Spleen (tissue), 11 donors: ENCODE results near the gene PRPF31. TPM values are rescaled to one million over a fixed set of nuclear protein-coding genes. Genes with fewer than 3 reads are reported as not detected.
"Not testable (repeated sequence)": the region's sequence is repeated elsewhere in the genome, so short reads cannot be mapped to it uniquely, and the experiment has no call there.

Experiments
- DNase-seq: peaks from one replicate; pipeline ENCODE4 v3.0.0-alpha.2; 2020
- H3K27ac ChIP-seq, 8 donors: fragments of 200-600 bp; sonication (generic) in 7 of 8; 1 replicate in 4 of 8; 2 replicates in 4 of 8; pipeline versions ENCODE4 v1.5.0 to v1.8.0; 2016 to 2021; ENCODE audit warnings: inconsistent platforms in 4 of 8, mild to moderate bottlenecking in 4 of 8, moderate library complexity in 1 of 8
- H3K27me3 ChIP-seq, 7 donors: fragments of 200-600 bp; sonication (generic) in 6 of 7; replicated peaks in 1 of 7; 1 replicate in 4 of 7; 2 replicates in 3 of 7; pipeline versions ENCODE4 v1.5.0 to v1.8.0; 2016 to 2021; ENCODE audit warnings: inconsistent platforms in 3 of 7, mild to moderate bottlenecking in 1 of 7
- H3K36me3 ChIP-seq, 6 donors: fragments of 200-600 bp; sonication (generic) in 5 of 6; 1 replicate in 4 of 6; 2 replicates in 2 of 6; pipeline versions ENCODE4 v1.5.0 to v1.8.0; 2016 to 2021; ENCODE audit warnings: inconsistent platforms in 2 of 6
- H3K4me1 ChIP-seq, 6 donors: fragments of 200-600 bp; sonication (generic) in 5 of 6; 1 replicate in 3 of 6; 2 replicates in 3 of 6; pipeline versions ENCODE4 v1.5.0 to v1.8.0; 2016 to 2021; ENCODE audit warnings: inconsistent platforms in 3 of 6
- H3K4me3 ChIP-seq, 8 donors: fragments of 200-600 bp; sonication (generic) in 7 of 8; 1 replicate in 4 of 8; 2 replicates in 4 of 8; pipeline versions ENCODE4 v1.5.0 to v1.8.0; 2016 to 2021; ENCODE audit warnings: inconsistent platforms in 4 of 8, mild to moderate bottlenecking in 4 of 8, moderate library complexity in 2 of 8
- H3K9me3 ChIP-seq, 8 donors: fragments of 200-600 bp; sonication (generic) in 7 of 8; 1 replicate in 4 of 8; 2 replicates in 4 of 8; pipeline versions ENCODE4 v1.5.0 to v1.8.0; 2016 to 2021; ENCODE audit warnings: inconsistent platforms in 4 of 8
- POLR2A ChIP-seq, 3 donors: fragments of 450-650 bp; IDR thresholded peaks; one replicate each; pipeline ENCODE4 v1.5.1; 2017; ENCODE audit warnings: antibody characterized with exemption in 3 of 3, mild to moderate bottlenecking in 1 of 3
- POLR2AphosphoS5 ChIP-seq, 3 donors: sonication (generic); formaldehyde crosslinking; IDR thresholded peaks; one replicate each; pipeline ENCODE4 v1.5.1; 2017; ENCODE audit warnings: antibody characterized with exemption in 3 of 3
- WGBS, 5 donors: extraction: QIAGEN DNeasy Blood & Tissue Kit in 3 of 5; methylation state at CpG; one replicate each; pipeline versions ENCODE4 v1.1.5 to v1.1.7; 2013 to 2018; 5-methylcytosine and 5-hydroxymethylcytosine counted together
- intact Hi-C: fragments of 100-400 bp; cut with DNase I; formaldehyde crosslinking; loops from one replicate; pipeline ENCODE4 v1.15.0; 2023; ENCODE audit warnings: low total_unique reads
- polyA plus RNA-seq, 3 donors: library from polyadenylated mRNA; stranded (reverse); fragments of 200-250 nt; gene quantifications; one replicate each; pipeline ENCODE4 v1.2.1, GENCODE V29; 2013
- total RNA-seq, 7 donors: library from RNA; depleted of rRNA in 3 of 7; stranded (reverse); fragments of >200 nt in 3 of 7; fragmentation: NEBNext Ultra II Directional in 4 of 7; extraction: Animal tissue kit (Norgen Biotek cat#: 25700) in 4 of 7; gene quantifications; one replicate each; pipeline versions ENCODE4 v1.1.0 to v1.2.1, GENCODE V29; 2016 to 2021
- TF ChIP-seq, protein P1 (sequence below), 11 experiments: fragments of 200-600 bp in 7 of 11; fragments of 450-650 bp in 4 of 11; sonication (generic) in 4 of 11; IDR thresholded peaks in 8 of 11; conservative IDR thresholded peaks in 3 of 11; 1 replicate in 7 of 11; 2 replicates in 4 of 11; pipeline versions ENCODE4 v1.4.0 to v1.8.0; 2016 to 2021; ENCODE audit warnings: antibody characterized with exemption in 11 of 11, inconsistent platforms in 4 of 11, mild to moderate bottlenecking in 1 of 11
- donor health status: healthy with polysubstance abuse.
- donor health status: DM: no; HTN: no; CAD: no; lungs with moderate emphysema.
- donor health status: DM: no; HTN: no; CAD: no.
- donor health status: Bipolar disorder and iron deficiency.
- donor health status: healthy.
- donor health status: DM: no; HTN: no; CAD: no.
- donor health status: DM: yes; HTN: yes; CAD: no.

Gene PRPF31
- total and polyA plus RNA-seq, 10 donors, result 34.7 to 66.2 (median 50.3) TPM

DNA sequence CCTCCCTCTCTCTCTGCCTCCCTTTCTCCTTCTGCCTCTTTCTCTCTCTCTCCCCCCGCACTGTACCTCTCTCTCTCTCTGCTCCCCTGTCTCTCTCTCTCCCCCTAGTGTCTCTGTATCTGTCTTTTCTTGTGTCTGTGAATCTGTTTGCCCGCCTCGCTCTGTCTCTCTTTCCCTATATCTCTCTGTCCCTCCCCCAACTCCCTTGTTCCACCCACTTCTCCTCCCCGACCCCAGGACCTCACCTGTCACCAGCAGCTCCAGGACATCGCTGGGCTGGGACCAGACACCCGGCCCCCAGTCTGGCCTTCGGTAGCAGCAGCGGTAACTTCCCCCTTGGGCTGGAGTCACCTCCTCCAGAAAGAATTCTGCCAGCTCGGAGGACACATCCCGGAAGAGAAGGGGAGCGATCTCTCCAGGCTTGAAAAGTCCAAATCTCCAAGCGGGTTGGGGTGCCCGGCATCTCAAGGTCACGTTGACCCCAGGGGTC is 18.9 kb upstream of the PRPF31 start:
- peak overlapping the region in 4 of 8 donors; percentile 15 to 65 (median 22) for H3K4me3 ChIP-seq
- WGBS, 5 donors, result 5 to 18% (median 8%) methylated on average over 14 of the region's 14 CpGs
- peaks cover 0 to 39% (median 14%) of the 10 kb centered on the region in 7 donors for H3K27me3 ChIP-seq
- H3K4me1 ChIP-seq, result peaks cover 3 to 67% (median 16%) of the 10 kb centered on the region in 6 donors
- DNase-seq, result peak; percentile 86
- no peaks in the 10 kb centered on the region for H3K9me3 ChIP-seq
- peaks cover 0 to 9% (median 0%) of the 10 kb centered on the region in 6 donors for H3K36me3 ChIP-seq
- TF ChIP-seq, protein P1, sequence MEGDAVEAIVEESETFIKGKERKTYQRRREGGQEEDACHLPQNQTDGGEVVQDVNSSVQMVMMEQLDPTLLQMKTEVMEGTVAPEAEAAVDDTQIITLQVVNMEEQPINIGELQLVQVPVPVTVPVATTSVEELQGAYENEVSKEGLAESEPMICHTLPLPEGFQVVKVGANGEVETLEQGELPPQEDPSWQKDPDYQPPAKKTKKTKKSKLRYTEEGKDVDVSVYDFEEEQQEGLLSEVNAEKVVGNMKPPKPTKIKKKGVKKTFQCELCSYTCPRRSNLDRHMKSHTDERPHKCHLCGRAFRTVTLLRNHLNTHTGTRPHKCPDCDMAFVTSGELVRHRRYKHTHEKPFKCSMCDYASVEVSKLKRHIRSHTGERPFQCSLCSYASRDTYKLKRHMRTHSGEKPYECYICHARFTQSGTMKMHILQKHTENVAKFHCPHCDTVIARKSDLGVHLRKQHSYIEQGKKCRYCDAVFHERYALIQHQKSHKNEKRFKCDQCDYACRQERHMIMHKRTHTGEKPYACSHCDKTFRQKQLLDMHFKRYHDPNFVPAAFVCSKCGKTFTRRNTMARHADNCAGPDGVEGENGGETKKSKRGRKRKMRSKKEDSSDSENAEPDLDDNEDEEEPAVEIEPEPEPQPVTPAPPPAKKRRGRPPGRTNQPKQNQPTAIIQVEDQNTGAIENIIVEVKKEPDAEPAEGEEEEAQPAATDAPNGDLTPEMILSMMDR (IDR thresholded peaks at IDR 0.05 in 8 of 11, conservative IDR thresholded peaks at IDR 0.05 in 3 of 11), result peak in 2 of 11 experiments; percentile 16 to 35
- no peak for TF ChIP-seq POLR2AphosphoS5 (IDR thresholded peaks at IDR 0.05)
- no peak for TF ChIP-seq POLR2A (IDR thresholded peaks at IDR 0.05)
- H3K27ac ChIP-seq, result peak overlapping the region in 7 of 8 donors; percentile 33 to 85 (median 67)
- intact Hi-C loops, result no loop called here

DNA sequence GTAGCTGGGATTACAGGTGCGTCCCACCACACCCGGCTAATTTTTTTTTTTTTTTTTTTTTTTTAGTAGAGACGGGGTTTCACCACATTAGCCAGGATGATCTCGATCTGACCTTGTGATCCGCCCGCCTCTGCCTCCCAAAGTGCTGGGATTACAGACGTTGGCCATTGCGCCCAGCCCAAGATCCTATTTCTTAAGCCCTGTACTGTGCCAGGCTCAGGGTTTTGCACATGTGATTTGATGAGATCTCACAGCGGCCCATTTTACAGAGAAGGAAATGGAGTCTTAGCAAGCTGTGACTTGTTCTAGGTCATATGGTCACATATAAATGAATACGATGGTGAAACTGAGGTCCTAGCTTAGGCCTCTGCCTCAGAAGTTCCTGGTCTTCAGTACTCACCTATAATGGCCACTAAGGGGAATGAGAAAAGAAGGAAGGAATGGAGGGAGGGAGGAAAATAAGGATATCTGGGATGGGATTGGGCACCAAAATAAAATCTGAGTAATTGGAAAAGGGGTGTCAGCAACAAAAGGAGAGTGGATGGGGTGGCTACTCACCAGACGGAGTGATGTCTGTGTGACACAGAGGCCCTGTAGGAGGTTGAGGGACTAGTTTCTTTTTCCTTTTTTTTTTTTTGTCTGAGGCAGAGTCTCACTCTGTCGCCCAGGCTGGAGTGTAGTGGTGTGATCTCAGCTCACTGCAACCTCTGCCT is 16.2 kb upstream of the PRPF31 start:
- no peak for TF ChIP-seq POLR2AphosphoS5 (IDR thresholded peaks at IDR 0.05)
- TF ChIP-seq POLR2A (IDR thresholded peaks at IDR 0.05), result no peak
- Histone ChIP-seq H3K36me3 (peaks cover 0 to 11% (median 0%) of the 10 kb centered on the region in 6 donors), H3K9me3 (no peaks in the 10 kb centered on the region), H3K4me3 (peak overlapping the region in 1 of 8 donors; percentile 52), H3K27me3 (peaks cover 0 to 20% (median 14%) of the 10 kb centered on the region in 7 donors), H3K27ac (peak overlapping the region in 2 of 8 donors; percentile 86 to 89), H3K4me1 (peaks cover 11 to 91% (median 36%) of the 10 kb centered on the region in 6 donors)
- intact Hi-C loops, result no loop called here
- peak; percentile 25 for DNase-seq
- 84 to 91% (median 89%) methylated on average over 10 to 12 of the region's 12 CpGs for WGBS, 5 donors

DNA sequence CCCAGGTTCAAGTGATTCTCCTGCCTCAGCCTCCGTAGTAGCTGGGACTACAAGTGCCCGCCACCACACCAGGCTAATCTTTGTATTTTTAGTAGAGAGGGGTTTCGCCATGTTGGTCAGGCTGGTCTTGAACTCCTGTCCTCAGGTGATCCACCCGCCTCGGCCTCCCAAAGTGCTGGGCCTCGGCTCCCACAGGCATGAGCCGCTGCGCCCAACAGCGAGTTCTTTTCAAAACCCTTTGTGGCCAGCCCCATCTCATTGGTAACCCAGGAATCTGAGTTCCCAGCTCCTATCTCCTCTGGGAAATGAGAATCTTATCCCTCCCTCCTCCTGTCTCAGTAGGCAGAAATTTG is 15.7 kb upstream of the PRPF31 start:
- peaks cover 0 to 14% (median 0%) of the 10 kb centered on the region in 6 donors for H3K36me3 ChIP-seq
- WGBS, 5 donors, result 74 to 94% (median 82%) methylated on average over 9 of the region's 9 CpGs

DNA sequence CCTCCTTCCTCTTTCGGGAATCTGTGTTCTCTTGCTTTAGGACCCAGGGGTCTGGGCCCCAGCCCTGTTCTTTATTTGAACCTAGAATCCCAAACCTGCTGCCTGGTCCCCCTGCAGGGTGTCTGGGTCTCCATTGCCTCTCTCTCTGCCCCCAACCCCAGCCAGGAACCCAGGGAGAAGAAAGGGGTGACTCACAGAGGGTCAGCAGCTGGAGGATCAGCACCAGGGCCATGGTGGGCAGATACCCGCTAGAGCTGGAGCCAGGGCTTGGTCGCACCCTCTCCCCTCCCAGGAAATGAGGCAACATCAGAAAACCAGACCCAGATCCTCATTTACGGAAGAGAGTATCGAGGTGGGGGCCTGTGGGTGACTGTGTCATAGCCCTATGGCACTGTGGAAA is 15.0 kb upstream of the PRPF31 start, which contains the start of gene OSCAR:
OSCAR (minus strand) TSS at position 243 of the 400 bp plus-strand sequence; CDS start at position 232, 11 bp downstream.
- DNase-seq, result peak; percentile 82
- H3K4me3 ChIP-seq, result peak within 1 kb of the TSS in 4 of 8 donors; percentile 4 to 52 (median 26)
- peaks cover 11 to 94% (median 36%) of the 10 kb centered on the region in 6 donors for H3K4me1 ChIP-seq
- H3K9me3 ChIP-seq, result no peaks in the 10 kb centered on the region
- 32 to 53% (median 41%) methylated on average over 5 of the region's 5 CpGs for WGBS, 5 donors
- TF ChIP-seq POLR2A (IDR thresholded peaks at IDR 0.05) (no peak), POLR2AphosphoS5 (IDR thresholded peaks at IDR 0.05) (peak in 2 of 3 donors; percentile 10 to 52)
- TF ChIP-seq, protein P1 (IDR thresholded peaks at IDR 0.05 in 8 of 11, conservative IDR thresholded peaks at IDR 0.05 in 3 of 11), result no peak
- peaks cover 0 to 9% (median 4%) of the 10 kb centered on the region in 7 donors for H3K27me3 ChIP-seq
- H3K27ac ChIP-seq, result peak within 1 kb of the TSS in 7 of 8 donors; percentile 53 to 89 (median 77)
- peaks cover 0 to 14% (median 2%) of the 10 kb centered on the region in 6 donors for H3K36me3 ChIP-seq
- intact Hi-C loops, result no loop called here

More for the DNA sequence above, 15.7 kb upstream of the PRPF31 start:
- peaks cover 0 to 16% (median 11%) of the 10 kb centered on the region in 7 donors for H3K27me3 ChIP-seq
- H3K9me3 ChIP-seq, intact Hi-C loops: not testable (repeated sequence)
- H3K27ac ChIP-seq, result peak overlapping the region in 6 of 8 donors; percentile 70 to 89 (median 80)
- H3K4me1 ChIP-seq, result peaks cover 11 to 94% (median 38%) of the 10 kb centered on the region in 6 donors
- H3K4me3 ChIP-seq, result peak overlapping the region in 4 of 8 donors; percentile 4 to 52 (median 26)
- peak; percentile 72 for DNase-seq
